HFF-Myc (cell line): ENCODE results near the gene GGT7.

ENCODE experiments used
- DNase-seq: peaks from one replicate; pipeline ENCODE4 v3.0.0-alpha.2; 2011; ENCODE audit warnings: low read depth; ENCODE audit errors: extremely low read depth
- H3K4me3 ChIP-seq: replicated peaks from 2 replicates; pipeline ENCODE4 v1.5.1; 2011; ENCODE audit warnings: low read depth, mild to moderate bottlenecking, control low read depth, low read length
- TF ChIP-seq, protein P1 (sequence below): IDR thresholded peaks from 2 replicates; pipeline ENCODE4 v1.5.1; 2012; ENCODE audit warnings: mild to moderate bottlenecking, low read depth, low read length, control low read depth; ENCODE audit errors: missing control alignments

GGT7 gene

DNA sequence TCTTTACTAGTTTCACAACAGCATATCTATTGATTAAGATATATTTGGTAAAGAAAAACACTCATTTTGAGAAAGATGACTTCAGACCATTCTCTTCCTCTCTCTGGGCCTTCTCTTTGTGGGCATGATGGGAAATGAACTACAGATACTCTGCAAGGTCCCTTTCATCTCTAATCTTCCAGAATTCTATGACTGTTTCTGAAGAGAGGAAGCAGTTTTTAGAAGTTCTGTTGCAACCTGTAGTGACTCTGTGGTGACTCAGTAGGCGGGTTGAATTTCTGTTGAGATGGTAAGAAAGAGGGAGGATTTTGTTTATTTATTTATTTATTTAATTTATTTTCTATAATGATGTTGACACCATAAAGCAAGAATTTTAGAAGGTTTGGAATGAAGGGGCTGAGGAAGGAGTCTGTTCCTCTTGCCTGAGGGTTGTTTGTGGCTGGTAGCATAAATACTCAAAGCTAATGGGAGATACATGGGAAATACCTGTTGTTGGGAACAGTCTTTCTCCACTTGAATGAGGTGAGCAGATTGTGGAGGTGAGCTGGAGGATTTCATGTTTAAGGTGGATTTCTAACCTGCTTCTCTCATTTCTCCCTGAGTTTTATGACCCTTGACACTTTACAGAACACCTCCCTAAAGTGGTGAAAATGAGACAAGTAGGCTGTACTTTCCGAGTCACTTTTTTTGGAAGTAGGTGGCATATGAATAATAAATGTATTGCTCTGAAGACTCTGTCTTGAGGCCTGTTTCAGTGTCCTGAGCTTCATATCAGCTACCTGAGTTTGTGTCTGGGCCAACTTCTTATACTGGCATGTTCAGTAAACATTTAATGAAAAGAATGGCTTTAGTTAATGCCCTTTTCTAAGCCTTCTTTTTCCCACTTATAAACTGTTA, 18.8 kb upstream of the GGT7 start:
- no peak for DNase-seq
- no peak overlapping the region for H3K4me3 ChIP-seq
- TF ChIP-seq, protein P1, sequence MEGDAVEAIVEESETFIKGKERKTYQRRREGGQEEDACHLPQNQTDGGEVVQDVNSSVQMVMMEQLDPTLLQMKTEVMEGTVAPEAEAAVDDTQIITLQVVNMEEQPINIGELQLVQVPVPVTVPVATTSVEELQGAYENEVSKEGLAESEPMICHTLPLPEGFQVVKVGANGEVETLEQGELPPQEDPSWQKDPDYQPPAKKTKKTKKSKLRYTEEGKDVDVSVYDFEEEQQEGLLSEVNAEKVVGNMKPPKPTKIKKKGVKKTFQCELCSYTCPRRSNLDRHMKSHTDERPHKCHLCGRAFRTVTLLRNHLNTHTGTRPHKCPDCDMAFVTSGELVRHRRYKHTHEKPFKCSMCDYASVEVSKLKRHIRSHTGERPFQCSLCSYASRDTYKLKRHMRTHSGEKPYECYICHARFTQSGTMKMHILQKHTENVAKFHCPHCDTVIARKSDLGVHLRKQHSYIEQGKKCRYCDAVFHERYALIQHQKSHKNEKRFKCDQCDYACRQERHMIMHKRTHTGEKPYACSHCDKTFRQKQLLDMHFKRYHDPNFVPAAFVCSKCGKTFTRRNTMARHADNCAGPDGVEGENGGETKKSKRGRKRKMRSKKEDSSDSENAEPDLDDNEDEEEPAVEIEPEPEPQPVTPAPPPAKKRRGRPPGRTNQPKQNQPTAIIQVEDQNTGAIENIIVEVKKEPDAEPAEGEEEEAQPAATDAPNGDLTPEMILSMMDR: no peak

DNA sequence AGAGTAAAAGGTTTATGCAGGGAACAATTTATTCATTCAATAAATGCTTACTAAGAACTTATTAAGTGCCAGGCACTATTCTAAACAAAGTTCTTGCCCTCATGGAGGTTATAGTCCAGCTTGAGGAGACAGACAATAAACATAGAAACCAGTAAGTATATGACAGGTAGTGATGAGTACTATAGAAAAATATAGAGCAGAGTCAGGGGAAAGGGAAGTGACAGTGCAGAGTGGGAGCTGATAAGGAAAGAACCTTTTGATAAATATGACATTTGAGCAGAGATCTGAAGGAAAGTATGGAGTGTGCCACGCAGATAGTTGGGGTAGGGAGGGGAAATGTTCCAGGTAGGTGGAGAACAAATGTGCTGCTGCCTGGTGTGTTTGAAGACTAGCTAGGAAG, 15.8 kb upstream of the GGT7 start:
- DNase-seq: no peak
- no peak overlapping the region for H3K4me3 ChIP-seq
- TF ChIP-seq, protein P1: no peak

DNA sequence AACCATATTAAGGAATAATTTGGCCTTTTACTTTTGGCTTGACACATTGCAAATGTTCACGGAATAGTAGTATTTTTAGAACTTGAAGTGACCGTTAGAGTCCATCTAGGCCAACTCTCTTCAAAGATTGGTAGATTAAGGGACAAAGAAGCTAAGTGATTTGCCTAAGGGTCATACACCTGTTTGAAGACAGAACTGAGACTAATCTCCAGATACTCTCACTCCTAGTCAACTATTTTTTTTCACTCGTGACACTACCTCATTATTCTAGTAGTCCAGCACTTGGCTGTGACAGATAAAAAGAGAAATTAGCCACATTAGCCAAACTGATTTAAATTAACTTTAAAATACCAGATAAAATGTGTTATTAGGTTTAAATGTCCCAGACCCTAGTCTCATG, 14.4 kb upstream of the GGT7 start:
- H3K4me3 ChIP-seq: no peak overlapping the region
- DNase-seq: no peak
- TF ChIP-seq, protein P1: no peak

DNA sequence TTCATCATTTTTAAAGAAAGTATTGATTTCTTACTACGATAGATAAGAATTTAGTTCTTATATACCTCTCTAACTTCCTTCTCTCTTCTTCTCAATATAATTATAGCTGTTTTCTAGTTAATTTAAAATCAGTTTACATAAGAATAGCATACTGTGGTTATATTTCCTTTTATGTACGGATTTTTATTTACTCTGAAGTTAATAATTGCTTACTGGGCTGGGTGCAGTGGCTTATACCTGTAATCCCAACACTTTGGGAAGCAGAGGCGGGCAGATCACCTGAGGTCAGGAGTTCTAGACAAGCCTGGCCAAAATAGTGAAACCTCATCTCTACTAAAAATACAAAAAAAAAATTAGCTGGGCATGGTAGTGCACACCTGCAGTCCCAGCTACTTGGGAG, 13.5 kb upstream of the GGT7 start:
- H3K4me3 ChIP-seq: no peak overlapping the region
- TF ChIP-seq, protein P1: no peak
- no peak for DNase-seq

DNA sequence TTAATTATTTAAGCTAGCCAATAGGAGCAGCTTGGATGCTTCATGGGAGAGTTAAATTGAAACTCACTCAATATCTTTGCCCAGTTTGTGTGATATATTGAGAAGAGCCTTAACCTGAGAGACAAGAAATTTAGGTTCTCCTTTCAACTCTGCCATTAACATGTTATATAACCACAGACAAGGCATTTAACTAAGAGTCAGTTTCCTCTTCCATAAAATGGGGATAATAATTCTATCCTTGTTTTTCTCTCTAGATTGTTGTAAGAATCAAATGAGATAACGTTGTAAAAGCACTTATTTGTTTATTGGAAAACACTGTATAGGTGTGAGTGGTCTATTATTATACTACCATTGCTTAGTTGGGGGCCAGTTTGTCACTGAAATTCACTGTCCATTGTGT, 11.6 kb upstream of the GGT7 start:
- TF ChIP-seq, protein P1: no peak
- DNase-seq: no peak
- H3K4me3 ChIP-seq: no peak overlapping the region

DNA sequence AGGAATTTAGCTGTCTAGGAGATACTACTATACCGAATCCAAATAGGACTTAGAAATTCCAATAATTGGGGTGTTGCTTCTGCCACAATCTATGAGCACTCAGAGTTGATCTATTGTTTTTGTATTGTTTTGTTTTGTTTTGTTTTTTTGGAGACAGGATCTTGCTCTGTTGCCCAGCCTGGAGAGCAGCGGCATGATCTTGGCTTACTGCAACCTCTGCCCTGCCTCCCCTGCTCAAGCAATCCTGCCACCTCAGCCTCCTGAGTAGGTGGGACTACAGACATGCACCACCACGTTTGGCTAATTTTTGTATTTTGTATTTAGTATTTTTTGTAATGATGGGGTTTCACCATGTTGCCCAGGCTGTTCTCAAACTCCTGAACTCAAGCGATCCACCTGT, 11.2 kb upstream of the GGT7 start:
- no peak overlapping the region for H3K4me3 ChIP-seq
- TF ChIP-seq, protein P1: no peak
- DNase-seq: no peak
